Measurements from ENCODE around the gene NOP58. TPM values are rescaled to one million over a fixed set of nuclear protein-coding genes. Genes with fewer than 3 reads are reported as not detected.
"Not testable (repeated sequence)": the region's sequence is repeated elsewhere in the genome, so short reads cannot be mapped to it uniquely, and the experiment has no call there.

The NOP58 gene
- total and polyA plus RNA-seq, 2 of the 8 experiments (the other 6 are each of a cell fraction or from before 2014, with no cell fraction given): 41.5 to 133 TPM

DNA sequence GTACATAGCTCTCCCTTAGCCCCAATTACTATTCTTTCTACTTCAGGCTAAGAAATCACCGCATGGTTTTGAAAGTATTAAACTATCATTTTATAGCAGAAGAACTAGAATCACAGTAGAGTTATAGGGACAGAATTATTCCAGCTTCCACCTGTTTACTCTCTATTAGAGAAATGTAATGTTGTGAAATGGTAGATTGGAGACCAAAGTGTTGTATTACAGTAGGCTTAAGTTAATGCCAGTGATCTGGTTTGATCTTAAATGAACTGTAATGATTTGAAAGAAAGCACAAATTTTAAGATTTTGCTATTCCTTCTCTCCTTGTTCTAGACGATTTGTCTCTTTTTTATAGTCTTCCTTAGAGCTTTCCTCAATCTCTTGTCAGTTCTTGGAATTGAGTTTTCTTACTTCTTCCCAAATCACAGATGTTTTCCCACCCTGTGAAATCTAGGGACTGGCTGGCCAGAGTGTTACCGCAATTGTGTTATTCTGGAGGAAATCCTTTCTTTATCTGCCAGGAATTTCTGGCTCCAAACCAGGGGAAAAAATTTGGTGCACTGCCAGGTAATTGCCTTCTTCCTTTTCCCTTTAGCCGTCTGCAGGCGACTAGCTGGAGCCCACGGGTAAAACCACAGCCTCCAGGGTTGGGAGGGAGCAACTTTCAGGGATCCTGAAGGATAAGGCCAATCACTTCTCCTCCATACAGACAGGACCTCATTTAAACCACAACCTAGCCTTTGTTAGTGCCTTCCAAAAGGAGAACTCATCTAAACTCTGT, 51.7 kb downstream of the NOP58 start (continued):
- TF ChIP-seq TAF1 (IDR thresholded peaks at IDR 0.05; ENCODE audit: low read depth, low read length) (no peak), SP4 (IDR thresholded peaks at IDR 0.05; ENCODE audit: low read length) (no peak), TAF7 (optimal IDR thresholded peaks at IDR 0.05; ENCODE audit: borderline replicate concordance, low read depth, low read length) (no peak), USF2 (IDR thresholded peaks at IDR 0.05; ENCODE audit: low read length) (no peak)

DNA sequence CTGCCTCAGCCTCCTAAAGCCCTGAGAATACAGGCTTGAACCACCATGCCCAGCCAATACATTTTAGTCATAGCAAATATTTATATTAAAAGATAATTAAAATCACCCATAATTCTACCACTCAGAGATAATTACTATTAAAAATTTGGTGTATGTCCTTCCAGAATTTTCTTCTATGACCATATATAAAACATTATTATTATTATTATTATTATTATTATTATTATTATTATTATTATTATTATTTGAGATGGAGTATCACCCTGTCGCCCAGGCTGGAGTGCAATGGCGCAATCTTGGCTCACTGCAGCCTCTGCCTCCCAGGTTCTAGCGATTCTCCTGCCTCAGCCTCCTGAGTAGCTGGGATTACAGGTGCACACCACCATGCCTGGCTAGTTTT, 54.8 kb downstream of the NOP58 start:
- H2BK20ac ChIP-seq (ENCODE audit: low read length); H3K4me3 ChIP-seq (ENCODE audit: extremely low read depth in 1 of 4, insufficient read depth in 2 of 4, low read depth in 3 of 4, low read length in 4 of 4); H3K27me3 ChIP-seq (replicated peaks in 1 of 4; ENCODE audit: control insufficient read depth in 3 of 4, extremely low read depth in 1 of 4, insufficient read depth in 3 of 4, low read length in 3 of 4); H4K8ac ChIP-seq (ENCODE audit: extremely low read depth, insufficient read depth, low read length); H2AK5ac ChIP-seq (ENCODE audit: low read depth, low read length); H4K5ac ChIP-seq (ENCODE audit: insufficient read length, low read depth, low read length); H3K14ac ChIP-seq (ENCODE audit: insufficient read length); H2AFZ ChIP-seq (ENCODE audit: low read length); H3K9me3 ChIP-seq (ENCODE audit: insufficient read depth in 2 of 2, low read depth in 1 of 2, low read length in 1 of 2); H2BK5ac ChIP-seq (ENCODE audit: low read depth, low read length); H3K27ac ChIP-seq (ENCODE audit: low read depth, low read length); H3K79me2 ChIP-seq (ENCODE audit: control insufficient read depth in 1 of 2, insufficient read depth in 2 of 2, low read length in 2 of 2); FAIRE-seq; H3K9ac ChIP-seq (replicated peaks in 1 of 4; ENCODE audit: extremely low read depth in 1 of 4, low read depth in 3 of 4, low read length in 3 of 4); CTCF ChIA-PET (ENCODE audit: partially characterized antibody); H2BK12ac ChIP-seq (ENCODE audit: low read depth, low read length); H3K23me2 ChIP-seq (ENCODE audit: low read depth, low read length); H3K79me1 ChIP-seq (ENCODE audit: low read depth, low read length); H4K20me1 ChIP-seq (replicated peaks in 1 of 2; ENCODE audit: control insufficient read depth in 1 of 2, insufficient read depth in 2 of 2, low read length in 2 of 2); H3K23ac ChIP-seq (ENCODE audit: insufficient read length); H3K4me1 ChIP-seq (replicated peaks in 1 of 4; ENCODE audit: control insufficient read depth in 3 of 4, insufficient read depth in 4 of 4, low read length in 3 of 4); H3K18ac ChIP-seq (ENCODE audit: extremely low read depth, low read length); H4K91ac ChIP-seq (replicated peaks; ENCODE audit: insufficient read length, low read length); H2BK120ac ChIP-seq (replicated peaks; ENCODE audit: low read depth, low read length); H3K36me3 ChIP-seq (ENCODE audit: control insufficient read depth in 2 of 4, insufficient read depth in 4 of 4, low read length in 3 of 4); H2BK15ac ChIP-seq (ENCODE audit: low read length); DNase-seq (ENCODE audit: low read depth in 1 of 2, low spot score in 2 of 2); H3K4ac ChIP-seq (replicated peaks; ENCODE audit: insufficient read length, low read depth, low read length); H3K4me2 ChIP-seq (ENCODE audit: insufficient read depth in 1 of 2, low read depth in 2 of 2, low read length in 2 of 2); H3K56ac ChIP-seq (replicated peaks; ENCODE audit: insufficient read length, low read depth, low read length): not testable (repeated sequence)
- POLR2A ChIA-PET (ENCODE audit: partially characterized antibody): interaction anchor here (1.7 kb wide), 1 partner anchor 9 kb away, joined by 4 read pairs; no protein-coding TSS in a partner anchor
- 95% methylated on average over 3 of the region's 3 CpGs; no CpG with 5 or more reads in 1 of the 2 experiments for WGBS, 2 experiments (ENCODE audit: extremely low coverage in 1 of 2, insufficient coverage in 1 of 2, insufficient read length in 1 of 2, insufficient replicate concordance in 2 of 2, low coverage in 1 of 2, low lambda C conversion rate in 2 of 2, missing lambda C conversion rate in 1 of 2)

Data from H1 (cell line).